HEK293 (cell line): Measurements from ENCODE around the gene MRPS10.

Experiments used
- BCL11A ChIP-seq: fragments of 450-650 bp; formaldehyde crosslinking; IDR thresholded peaks from 2 replicates; pipeline ENCODE4 v1.5.1; 2016; ENCODE audit warnings: low read depth, missing biosample characterization, missing genetic modification characterization
- FEZF1 ChIP-seq: fragments of 450-650 bp; formaldehyde crosslinking; IDR thresholded peaks from 2 replicates; pipeline ENCODE4 v1.5.1; 2016; ENCODE audit warnings: missing biosample characterization, missing genetic modification characterization
- GFI1B ChIP-seq: fragments of 450-650 bp; formaldehyde crosslinking; IDR thresholded peaks from 2 replicates; pipeline ENCODE4 v1.5.1; 2016; ENCODE audit warnings: missing biosample characterization, missing genetic modification characterization
- HOXD13 ChIP-seq: sonication (generic); formaldehyde crosslinking; IDR thresholded peaks from 2 replicates; pipeline ENCODE4 v1.8.0; 2022; ENCODE audit warnings: missing genetic modification reagents, borderline replicate concordance
- KLF10 ChIP-seq: fragments of 450-650 bp; IDR thresholded peaks from 2 replicates; pipeline ENCODE4 v1.5.1; 2018; ENCODE audit warnings: missing biosample characterization, mild to moderate bottlenecking, missing genetic modification characterization
- KLF16 ChIP-seq: fragments of 450-650 bp; formaldehyde crosslinking; IDR thresholded peaks from 2 replicates; pipeline ENCODE4 v1.5.1; 2017; ENCODE audit warnings: missing biosample characterization, missing genetic modification characterization
- OSR2 ChIP-seq: fragments of 450-650 bp; formaldehyde crosslinking; IDR thresholded peaks from 2 replicates; pipeline ENCODE4 v1.5.1; 2016; ENCODE audit warnings: missing biosample characterization, missing genetic modification characterization
- PATZ1 ChIP-seq: fragments of 450-650 bp; formaldehyde crosslinking; IDR thresholded peaks from 2 replicates; pipeline ENCODE4 v1.5.1; 2016; ENCODE audit warnings: missing biosample characterization, missing genetic modification characterization
- RBAK ChIP-seq: fragments of 450-650 bp; formaldehyde crosslinking; IDR thresholded peaks from 2 replicates; pipeline ENCODE4 v1.5.1; 2016; ENCODE audit warnings: missing biosample characterization, missing genetic modification characterization
- REST ChIP-seq: fragments of 450-650 bp; formaldehyde crosslinking; IDR thresholded peaks from 2 replicates; pipeline ENCODE4 v1.5.1; 2016; ENCODE audit warnings: missing biosample characterization, missing genetic modification characterization
- SP3 ChIP-seq: fragments of 450-650 bp; formaldehyde crosslinking; IDR thresholded peaks from 2 replicates; pipeline ENCODE4 v1.5.1; 2016; ENCODE audit warnings: missing biosample characterization, missing genetic modification characterization
- ZBTB21 ChIP-seq: fragments of 450-650 bp; formaldehyde crosslinking; IDR thresholded peaks from 2 replicates; pipeline ENCODE4 v1.5.1; 2017; ENCODE audit warnings: missing biosample characterization, missing genetic modification characterization
- ZFP3 ChIP-seq: fragments of 450-650 bp; formaldehyde crosslinking; IDR thresholded peaks from 2 replicates; pipeline ENCODE4 v1.5.1; 2016; ENCODE audit warnings: low read depth, missing biosample characterization, missing genetic modification characterization
- ZIC2 ChIP-seq: fragments of 450-650 bp; formaldehyde crosslinking; IDR thresholded peaks from 2 replicates; pipeline ENCODE4 v1.5.1; 2016; ENCODE audit warnings: missing biosample characterization, missing genetic modification characterization
- ZNF112 ChIP-seq: fragments of 450-650 bp; formaldehyde crosslinking; IDR thresholded peaks from 2 replicates; pipeline ENCODE4 v1.5.0; 2017; ENCODE audit warnings: missing biosample characterization, missing genetic modification characterization
- ZNF16 ChIP-seq: fragments of 450-650 bp; formaldehyde crosslinking; IDR thresholded peaks from 2 replicates; pipeline ENCODE4 v1.5.1; 2016; ENCODE audit warnings: low read depth, missing biosample characterization, missing genetic modification characterization
- ZNF24 ChIP-seq: fragments of 450-650 bp; formaldehyde crosslinking; IDR thresholded peaks from 2 replicates; pipeline ENCODE4 v1.5.1; 2016; ENCODE audit warnings: missing biosample characterization, missing genetic modification characterization
- ZNF274 ChIP-seq, 2 experiments: fragments of 200-500 bp in 1 of 2; fragments of 450-650 bp in 1 of 2; sonication (Bioruptor generic) in 1 of 2; formaldehyde crosslinking in 1 of 2; IDR thresholded peaks; 2 replicates each; pipeline versions ENCODE4 v1.5.1 to v1.6.1; 2014 to 2016; ENCODE audit warnings: borderline replicate concordance in 1 of 2, inconsistent platforms in 1 of 2, low read length in 1 of 2, missing biosample characterization in 1 of 2, missing genetic modification characterization in 1 of 2
- ZNF37A ChIP-seq: fragments of 450-650 bp; IDR thresholded peaks from 2 replicates; pipeline ENCODE4 v1.5.1; 2018; ENCODE audit warnings: missing biosample characterization, missing genetic modification characterization
- ZNF398 ChIP-seq: fragments of 450-650 bp; formaldehyde crosslinking; IDR thresholded peaks from 2 replicates; pipeline ENCODE4 v1.5.1; 2017; ENCODE audit warnings: missing biosample characterization, missing genetic modification characterization
- ZNF530 ChIP-seq: fragments of 450-650 bp; formaldehyde crosslinking; IDR thresholded peaks from 2 replicates; pipeline ENCODE4 v1.5.1; 2016; ENCODE audit warnings: low read depth, missing biosample characterization, missing genetic modification characterization
- ZNF560 ChIP-seq: fragments of 450-650 bp; formaldehyde crosslinking; IDR thresholded peaks from 2 replicates; pipeline ENCODE4 v1.5.1; 2017; ENCODE audit warnings: missing biosample characterization, missing genetic modification characterization, borderline replicate concordance
- ZNF76 ChIP-seq: fragments of 450-650 bp; formaldehyde crosslinking; IDR thresholded peaks from 2 replicates; pipeline ENCODE4; 2016; ENCODE audit warnings: low read depth, missing biosample characterization, missing genetic modification characterization, borderline replicate concordance
- TF ChIP-seq, protein P1 (sequence below): sonication (generic); formaldehyde crosslinking; IDR thresholded peaks from 2 replicates; pipeline ENCODE4 v1.8.1; 2022; ENCODE audit warnings: mild to moderate bottlenecking, moderate library complexity, missing genetic modification reagents
- TF ChIP-seq, protein P2 (sequence below): fragments of 450-650 bp; formaldehyde crosslinking; IDR thresholded peaks from 2 replicates; pipeline ENCODE4; 2016; ENCODE audit warnings: missing biosample characterization, missing genetic modification characterization
- TF ChIP-seq, protein P3 (sequence below): fragments of 450-650 bp; formaldehyde crosslinking; IDR thresholded peaks from 2 replicates; pipeline ENCODE4 v1.5.1; 2016; ENCODE audit warnings: missing biosample characterization, missing genetic modification characterization, borderline replicate concordance
- TF ChIP-seq, protein P4 (sequence below): fragments of 450-650 bp; formaldehyde crosslinking; IDR thresholded peaks from 2 replicates; pipeline ENCODE4 v1.5.1; 2016; ENCODE audit warnings: missing biosample characterization, missing genetic modification characterization

The MRPS10 gene

DNA sequence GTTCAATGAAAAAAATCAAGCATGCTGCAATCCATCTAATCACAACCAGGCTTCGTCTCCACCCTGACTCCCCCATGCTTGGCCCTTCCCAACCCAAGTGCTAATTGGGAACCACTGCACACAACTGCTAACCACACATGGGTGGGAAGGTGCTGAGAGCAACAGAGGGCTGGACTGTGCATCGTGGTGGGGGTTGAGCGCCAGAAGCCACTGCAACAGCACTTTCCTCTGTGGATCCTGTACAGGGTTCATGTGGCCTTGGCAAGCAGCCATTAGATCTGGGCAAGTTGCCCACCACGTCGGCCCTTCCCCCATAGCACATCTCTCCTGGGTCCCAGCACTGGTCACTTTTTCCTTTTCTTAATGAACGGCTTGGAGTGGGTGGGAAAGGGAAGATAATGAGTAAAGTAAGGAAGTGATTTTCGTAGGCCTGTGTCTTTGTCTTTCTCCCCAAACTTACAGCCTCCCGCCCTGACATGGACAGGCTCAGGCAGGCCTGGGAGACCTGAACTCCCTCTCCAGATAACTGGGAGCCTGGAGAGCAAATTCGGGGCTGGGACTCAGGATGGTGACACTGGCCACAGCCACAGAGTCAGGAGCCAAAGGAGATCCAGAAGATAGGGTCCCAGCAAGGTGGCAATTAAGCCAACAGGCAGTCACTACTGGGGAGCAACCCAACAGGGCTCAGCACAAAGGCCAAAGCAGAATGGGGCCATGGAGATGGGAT lies 34.4 kb upstream of the MRPS10 start (continued):
- TF ChIP-seq ZNF560 (no peak), SP3 (tag by site-specific recombination) (no peak), ZIC2 (tag by site-specific recombination) (peak; percentile 40; the same call in 1 of the 2 replicates), KLF10 (no peak), REST (tag by site-specific recombination) (no peak), ZNF274 (IDR thresholded peaks at IDR 0.05; ENCODE audit: low read length) (no peak), ZNF274 (tag by site-specific recombination; IDR thresholded peaks at IDR 0.05; ENCODE audit: borderline replicate concordance) (no peak), GFI1B (tag by site-specific recombination) (no peak), PATZ1 (0 out of 2 replicates have a peak, but pooled peaks have one; percentile 34), ZFP3 (tag by site-specific recombination) (no peak), ZNF16 (no peak), ZNF76 (tag by site-specific recombination) (no peak), RBAK (no peak), OSR2 (tag by site-specific recombination) (0 out of 2 replicates have a peak, but pooled peaks have one; percentile 17), ZNF112 (tag by site-specific recombination) (no peak), ZNF24 (tag by site-specific recombination) (no peak), ZNF37A (tag by site-specific recombination) (no peak), ZBTB21 (tag by site-specific recombination) (no peak), FEZF1 (no peak), KLF16 (tag by site-specific recombination) (no peak), ZNF398 (tag by site-specific recombination) (peak; percentile 67), HOXD13 (CRISPR knock-in tag) (0 out of 2 replicates have a peak, but pooled peaks have one; percentile 34), BCL11A (tag by site-specific recombination) (no peak), ZNF530 (tag by site-specific recombination) (no peak)
- TF ChIP-seq, protein P1, sequence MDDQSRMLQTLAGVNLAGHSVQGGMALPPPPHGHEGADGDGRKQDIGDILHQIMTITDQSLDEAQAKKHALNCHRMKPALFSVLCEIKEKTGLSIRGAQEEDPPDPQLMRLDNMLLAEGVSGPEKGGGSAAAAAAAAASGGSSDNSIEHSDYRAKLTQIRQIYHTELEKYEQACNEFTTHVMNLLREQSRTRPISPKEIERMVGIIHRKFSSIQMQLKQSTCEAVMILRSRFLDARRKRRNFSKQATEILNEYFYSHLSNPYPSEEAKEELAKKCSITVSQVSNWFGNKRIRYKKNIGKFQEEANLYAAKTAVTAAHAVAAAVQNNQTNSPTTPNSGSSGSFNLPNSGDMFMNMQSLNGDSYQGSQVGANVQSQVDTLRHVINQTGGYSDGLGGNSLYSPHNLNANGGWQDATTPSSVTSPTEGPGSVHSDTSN (CRISPR knock-in tag) = no peak
- TF ChIP-seq, protein P2, sequence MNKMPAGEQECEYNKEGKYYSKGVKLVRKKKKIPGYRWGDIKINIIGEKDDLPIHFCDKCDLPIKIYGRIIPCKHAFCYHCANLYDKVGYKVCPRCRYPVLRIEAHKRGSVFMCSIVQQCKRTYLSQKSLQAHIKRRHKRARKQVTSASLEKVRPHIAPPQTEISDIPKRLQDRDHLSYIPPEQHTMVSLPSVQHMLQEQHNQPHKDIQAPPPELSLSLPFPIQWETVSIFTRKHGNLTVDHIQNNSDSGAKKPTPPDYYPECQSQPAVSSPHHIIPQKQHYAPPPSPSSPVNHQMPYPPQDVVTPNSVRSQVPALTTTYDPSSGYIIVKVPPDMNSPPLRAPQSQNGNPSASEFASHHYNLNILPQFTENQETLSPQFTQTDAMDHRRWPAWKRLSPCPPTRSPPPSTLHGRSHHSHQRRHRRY (tag by site-specific recombination) = no peak
- TF ChIP-seq, protein P3, sequence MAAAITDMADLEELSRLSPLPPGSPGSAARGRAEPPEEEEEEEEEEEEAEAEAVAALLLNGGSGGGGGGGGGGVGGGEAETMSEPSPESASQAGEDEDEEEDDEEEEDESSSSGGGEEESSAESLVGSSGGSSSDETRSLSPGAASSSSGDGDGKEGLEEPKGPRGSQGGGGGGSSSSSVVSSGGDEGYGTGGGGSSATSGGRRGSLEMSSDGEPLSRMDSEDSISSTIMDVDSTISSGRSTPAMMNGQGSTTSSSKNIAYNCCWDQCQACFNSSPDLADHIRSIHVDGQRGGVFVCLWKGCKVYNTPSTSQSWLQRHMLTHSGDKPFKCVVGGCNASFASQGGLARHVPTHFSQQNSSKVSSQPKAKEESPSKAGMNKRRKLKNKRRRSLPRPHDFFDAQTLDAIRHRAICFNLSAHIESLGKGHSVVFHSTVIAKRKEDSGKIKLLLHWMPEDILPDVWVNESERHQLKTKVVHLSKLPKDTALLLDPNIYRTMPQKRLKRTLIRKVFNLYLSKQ = no peak
- TF ChIP-seq, protein P4, sequence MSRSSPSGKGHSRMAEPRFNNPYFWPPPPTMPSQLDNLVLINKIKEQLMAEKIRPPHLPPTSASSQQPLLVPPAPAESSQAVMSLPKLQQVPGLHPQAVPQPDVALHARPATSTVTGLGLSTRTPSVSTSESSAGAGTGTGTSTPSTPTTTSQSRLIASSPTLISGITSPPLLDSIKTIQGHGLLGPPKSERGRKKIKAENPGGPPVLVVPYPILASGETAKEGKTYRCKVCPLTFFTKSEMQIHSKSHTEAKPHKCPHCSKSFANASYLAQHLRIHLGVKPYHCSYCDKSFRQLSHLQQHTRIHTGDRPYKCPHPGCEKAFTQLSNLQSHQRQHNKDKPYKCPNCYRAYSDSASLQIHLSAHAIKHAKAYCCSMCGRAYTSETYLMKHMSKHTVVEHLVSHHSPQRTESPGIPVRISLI = no peak
